Effector CD8-positive, alpha-beta T cell (primary cell): ENCODE results near the gene PNPLA7.

Experiments used
- DNase-seq: peaks from one replicate; lab custom pipeline; 2025; lab: John Stamatoyannopoulos, UW

Gene PNPLA7

DNA sequence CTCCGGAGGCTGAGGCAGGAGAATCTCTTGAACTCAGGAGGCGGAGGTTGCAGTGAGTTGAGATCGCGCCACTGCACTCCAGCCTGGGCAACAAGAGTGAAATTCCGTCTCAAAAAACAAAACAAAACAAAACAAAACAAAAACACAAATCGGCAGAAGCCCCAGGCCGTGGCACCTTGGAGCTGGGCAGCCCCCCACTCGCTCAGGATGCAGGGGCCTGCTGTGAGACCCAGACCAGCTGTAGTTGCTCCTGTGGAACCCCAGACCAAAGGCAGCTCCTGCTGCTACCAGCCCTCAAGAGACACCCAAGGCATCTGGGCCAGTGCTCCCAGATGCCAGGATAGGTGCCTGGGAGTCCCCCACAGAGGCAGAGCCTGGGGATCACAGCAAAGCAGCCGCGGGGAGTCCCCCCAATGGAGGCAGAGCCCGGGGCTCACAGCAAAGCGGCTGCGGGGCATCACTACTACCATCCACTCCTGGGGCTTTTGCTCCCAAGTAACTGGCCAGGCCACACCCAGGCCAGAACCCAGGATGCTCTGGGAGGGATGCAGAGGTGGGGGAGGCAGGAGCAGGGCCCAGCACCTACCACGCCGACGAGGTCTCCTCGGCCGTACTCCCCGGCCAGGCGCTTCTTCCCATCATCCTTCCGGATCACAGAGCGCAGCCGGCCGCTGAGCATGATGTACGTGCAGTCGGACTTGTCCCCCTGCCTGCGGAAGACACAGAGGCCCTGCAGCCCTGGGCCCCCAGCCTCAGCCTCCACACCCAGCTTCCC lies 53.4 kb downstream of the PNPLA7 start:
- no peak for DNase-seq

GRCh38 chr9:137494550-137495351 lies 55.5 kb downstream of the PNPLA7 start:
- DNase-seq = no peak

- no peak for DNase-seq
Measured at GRCh38 chr9:137494104-137494544, 56.1 kb downstream of the PNPLA7 start.

GRCh38 chr9:137493364-137494103 lies 56.7 kb downstream of the PNPLA7 start:
- no peak for DNase-seq

- no peak for DNase-seq
Measured at GRCh38 chr9:137492464-137493363, 57.5 kb downstream of the PNPLA7 start.

- no peak for DNase-seq
Measured at GRCh38 chr9:137491735-137492432, 58.3 kb downstream of the PNPLA7 start.

DNA sequence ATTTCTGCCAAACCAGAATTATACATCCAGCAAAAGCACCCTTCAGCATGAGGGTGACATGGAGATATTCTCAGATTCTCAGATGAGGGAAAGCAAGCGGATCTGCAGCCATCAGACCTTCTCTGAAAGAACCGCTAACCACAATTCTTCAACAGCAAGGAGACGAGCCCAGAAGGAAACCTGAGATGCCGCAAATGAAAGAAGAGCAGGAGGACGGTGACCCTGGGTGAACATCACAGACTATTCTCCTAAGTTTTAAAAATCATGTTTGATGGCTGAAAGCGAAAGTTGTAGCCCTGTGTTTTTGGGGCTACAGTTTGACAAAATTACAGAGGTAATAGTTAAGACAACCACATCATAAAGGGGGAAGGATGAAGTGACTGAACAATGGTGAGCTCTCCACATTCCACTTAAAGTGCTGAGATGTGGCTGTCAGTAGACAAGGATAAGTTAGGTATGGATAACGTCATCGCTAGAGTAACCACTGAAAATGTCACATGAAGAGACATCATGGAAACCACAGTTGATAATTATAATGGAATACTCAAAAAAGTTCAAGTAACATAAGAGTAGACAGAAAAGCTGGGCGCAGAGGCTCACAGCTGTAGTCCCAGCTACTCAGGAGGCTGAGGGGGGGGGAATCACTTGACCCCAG lies 59.5 kb downstream of the PNPLA7 start:
- no peak for DNase-seq

- DNase-seq = no peak
Measured at GRCh38 chr9:137488906-137489305, 61.3 kb downstream of the PNPLA7 start.

GRCh38 chr9:137488327-137488653 lies 61.9 kb downstream of the PNPLA7 start:
- DNase-seq = no peak

- DNase-seq = no peak
Measured at GRCh38 chr9:137487454-137488326, 62.5 kb downstream of the PNPLA7 start.

GRCh38 chr9:137486545-137487453 lies 63.4 kb downstream of the PNPLA7 start:
- no peak for DNase-seq

DNA sequence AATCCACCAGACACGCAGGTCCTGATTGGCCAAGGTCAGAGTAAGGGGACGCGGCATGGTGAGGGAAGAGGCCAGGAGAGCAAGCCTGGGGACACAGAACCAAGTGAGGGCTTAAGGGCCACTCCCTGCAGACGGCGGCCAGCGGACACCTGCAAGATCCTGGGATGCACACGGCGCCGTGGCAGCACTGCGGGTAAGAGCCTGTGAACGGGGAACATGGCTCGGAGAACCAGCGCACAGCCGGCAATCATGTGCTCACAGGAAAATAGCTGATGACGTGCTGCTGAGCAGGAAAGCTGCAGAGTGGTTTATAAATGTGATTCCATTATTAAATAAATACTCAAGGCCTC lies 64.1 kb downstream of the PNPLA7 start:
- DNase-seq = no peak

DNA sequence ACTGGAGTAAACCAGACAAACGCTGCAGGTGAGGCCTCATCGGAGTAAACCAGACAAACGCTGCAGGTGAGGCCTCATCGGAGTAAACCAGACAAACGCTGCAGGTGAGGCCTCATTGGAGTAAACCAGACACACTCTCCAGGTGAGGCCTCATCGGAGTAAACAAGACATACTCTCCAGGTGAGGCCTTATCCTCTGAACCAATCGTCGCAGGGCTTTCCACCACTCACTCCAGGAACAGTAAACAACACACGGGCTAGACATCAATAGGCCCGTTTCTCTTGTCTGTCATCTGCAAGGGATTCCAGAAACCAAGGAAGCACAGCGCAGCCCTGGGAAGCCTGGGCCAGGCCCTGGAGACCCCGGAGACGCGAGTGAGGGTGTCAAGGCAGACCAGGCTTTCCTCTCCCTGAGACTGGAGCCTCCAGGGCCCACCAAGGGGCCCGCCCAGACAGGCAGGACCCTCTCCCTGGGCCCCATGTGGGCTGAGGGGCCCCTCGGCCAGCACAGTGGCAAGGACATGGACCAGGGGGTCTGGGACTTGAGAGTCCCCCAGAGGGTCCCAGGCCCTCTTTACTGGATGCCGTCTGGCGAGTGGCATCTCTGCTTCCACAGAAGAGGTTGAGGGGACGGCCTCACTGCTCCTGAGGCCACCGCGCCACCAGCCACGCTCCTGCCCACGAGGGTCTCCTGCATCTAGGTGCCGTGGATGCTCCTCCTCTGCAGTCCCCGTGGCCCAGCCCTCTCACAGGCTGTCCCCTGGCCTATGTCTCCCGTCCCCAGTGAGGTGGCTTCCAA lies 64.7 kb downstream of the PNPLA7 start:
- no peak for DNase-seq

DNA sequence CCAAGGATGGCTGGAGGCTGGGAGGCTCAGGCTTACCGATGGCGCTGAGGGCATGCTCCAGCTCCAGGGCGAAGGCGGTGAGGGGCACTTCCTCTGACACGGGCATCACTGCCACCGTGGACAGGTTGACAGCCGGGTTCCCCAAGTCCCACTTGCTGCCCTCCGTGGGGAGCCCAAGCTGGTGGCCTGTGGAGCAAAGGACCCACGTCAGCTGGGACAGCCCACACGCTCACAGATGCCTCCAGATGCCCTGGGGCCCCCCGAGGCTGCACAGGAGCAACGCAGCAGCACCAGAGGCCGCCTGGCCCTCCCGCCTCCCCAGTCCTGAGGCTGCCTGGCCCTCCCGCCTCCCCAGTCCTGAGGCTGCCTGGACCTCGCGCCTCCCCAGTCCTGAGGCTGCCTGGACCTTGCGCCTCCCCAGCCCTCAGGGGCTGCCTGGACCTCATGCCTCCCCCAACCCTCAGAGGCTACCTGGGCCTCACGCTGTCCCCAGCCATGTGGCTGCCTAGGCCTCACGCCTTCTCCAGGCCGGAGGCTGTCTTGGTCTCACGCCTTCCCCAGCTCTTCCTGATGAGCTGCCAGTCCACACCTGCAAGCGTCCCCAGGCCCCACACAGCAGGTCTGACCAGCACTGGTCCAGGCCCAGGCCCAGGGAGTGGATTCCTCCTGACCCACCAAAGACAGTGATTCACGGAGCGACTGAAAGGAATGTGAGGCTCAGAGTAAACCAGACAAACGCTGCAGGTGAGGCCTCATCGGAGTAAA lies 65.5 kb downstream of the PNPLA7 start:
- DNase-seq = no peak

GRCh38 chr9:137482094-137482781 lies 68.0 kb downstream of the PNPLA7 start:
- DNase-seq = no peak
